IPS-18c (cell line): Measurements from ENCODE around the gene IFNLR1.

Source experiments
- H3K4me3 ChIP-seq: 2 replicates; pipeline ENCODE4 v1.7.0; 2013; ENCODE audit warnings: low read depth, mild to moderate bottlenecking, low read length, moderate library complexity; ENCODE audit not compliant: insufficient read depth
- H3K9me3 ChIP-seq: one replicate; pipeline ENCODE4 v1.6.1; 2013; ENCODE audit warnings: mild to moderate bottlenecking, low read length, moderate library complexity; ENCODE audit not compliant: control insufficient read depth, insufficient read depth

The IFNLR1 gene

GRCh38 chr1:24139841-24140425 lies 47.2 kb downstream of the IFNLR1 start:
- Histone ChIP-seq H3K4me3 (no peak overlapping the region), H3K9me3 (peaks cover 2% of the 10 kb centered on the region)

GRCh38 chr1:24139222-24139489 lies 47.9 kb downstream of the IFNLR1 start:
- Histone ChIP-seq H3K4me3 (no peak overlapping the region), H3K9me3 (peaks cover 2% of the 10 kb centered on the region)

- no peak overlapping the region for H3K4me3 ChIP-seq
Measured at GRCh38 chr1:24138476-24139221, 48.4 kb downstream of the IFNLR1 start.

GRCh38 chr1:24136956-24137539 lies 50.0 kb downstream of the IFNLR1 start:
- peaks cover 2% of the 10 kb centered on the region for H3K9me3 ChIP-seq
- no peak overlapping the region for H3K4me3 ChIP-seq

More at GRCh38 chr1:24138476-24139221, 48.4 kb downstream of the IFNLR1 start:
- H3K9me3 ChIP-seq: peaks cover 2% of the 10 kb centered on the region

- Histone ChIP-seq H3K9me3 (peaks cover 2% of the 10 kb centered on the region), H3K4me3 (no peak overlapping the region)
Measured at GRCh38 chr1:24134376-24134775, 52.7 kb downstream of the IFNLR1 start.

GRCh38 chr1:24133819-24134218 lies 53.3 kb downstream of the IFNLR1 start:
- H3K4me3 ChIP-seq: no peak overlapping the region
- H3K9me3 ChIP-seq: peaks cover 2% of the 10 kb centered on the region

- H3K4me3 ChIP-seq: no peak overlapping the region
- no peaks in the 10 kb centered on the region for H3K9me3 ChIP-seq
Measured at GRCh38 chr1:24130385-24130784, 56.7 kb downstream of the IFNLR1 start.

GRCh38 chr1:24127801-24128363 lies 59.2 kb downstream of the IFNLR1 start:
- Histone ChIP-seq H3K9me3 (no peaks in the 10 kb centered on the region), H3K4me3 (no peak overlapping the region)

GRCh38 chr1:24127134-24127800 lies 59.8 kb downstream of the IFNLR1 start:
- Histone ChIP-seq H3K4me3 (no peak overlapping the region), H3K9me3 (no peaks in the 10 kb centered on the region)

- Histone ChIP-seq H3K9me3 (no peaks in the 10 kb centered on the region), H3K4me3 (no peak overlapping the region)
Measured at GRCh38 chr1:24126672-24127023, 60.4 kb downstream of the IFNLR1 start.

GRCh38 chr1:24126018-24126671 lies 60.9 kb downstream of the IFNLR1 start:
- H3K9me3 ChIP-seq: peaks cover 4% of the 10 kb centered on the region
- H3K4me3 ChIP-seq: no peak overlapping the region

GRCh38 chr1:24125456-24125855 lies 61.6 kb downstream of the IFNLR1 start:
- Histone ChIP-seq H3K4me3 (no peak overlapping the region), H3K9me3 (peaks cover 5% of the 10 kb centered on the region)

- peaks cover 5% of the 10 kb centered on the region for H3K9me3 ChIP-seq
- H3K4me3 ChIP-seq: no peak overlapping the region
Measured at GRCh38 chr1:24124980-24125379, 62.1 kb downstream of the IFNLR1 start.

GRCh38 chr1:24123611-24124010 lies 63.5 kb downstream of the IFNLR1 start:
- Histone ChIP-seq H3K9me3 (peaks cover 5% of the 10 kb centered on the region), H3K4me3 (no peak overlapping the region)

GRCh38 chr1:24122776-24123175 lies 64.3 kb downstream of the IFNLR1 start:
- Histone ChIP-seq H3K4me3 (no peak overlapping the region), H3K9me3 (peaks cover 5% of the 10 kb centered on the region)

- Histone ChIP-seq H3K4me3 (no peak overlapping the region), H3K9me3 (peaks cover 5% of the 10 kb centered on the region)
Measured at GRCh38 chr1:24121406-24121805, 65.7 kb downstream of the IFNLR1 start.

GRCh38 chr1:24120965-24121364 lies 66.1 kb downstream of the IFNLR1 start:
- H3K9me3 ChIP-seq: peaks cover 5% of the 10 kb centered on the region
- no peak overlapping the region for H3K4me3 ChIP-seq
